Coronary artery (tissue), 2 donors: ENCODE measurements around the gene KCNS3.
"Not testable (repeated sequence)": the region's sequence is repeated elsewhere in the genome, so short reads cannot be mapped to it uniquely, and the experiment has no call there.

Source experiments
- DNase-seq: peaks from one replicate; pipeline ENCODE4 v3.0.0-alpha.2; 2017; ENCODE audit warnings: low spot score
- H3K27ac ChIP-seq, 2 donors: fragments of 200-600 bp; sonication (generic); one replicate each; pipeline ENCODE4 v1.5.1; 2016 to 2019
- H3K4me3 ChIP-seq: fragments of 200-600 bp; sonication (generic); 2 replicates; pipeline ENCODE4 v1.5.1; 2016; ENCODE audit warnings: mild to moderate bottlenecking, moderate library complexity
- TF ChIP-seq, protein P1 (sequence below): fragments of 200-600 bp; sonication (generic); IDR thresholded peaks from one replicate; pipeline ENCODE4 v1.5.1; 2019; ENCODE audit warnings: antibody characterized with exemption

The KCNS3 gene

DNA sequence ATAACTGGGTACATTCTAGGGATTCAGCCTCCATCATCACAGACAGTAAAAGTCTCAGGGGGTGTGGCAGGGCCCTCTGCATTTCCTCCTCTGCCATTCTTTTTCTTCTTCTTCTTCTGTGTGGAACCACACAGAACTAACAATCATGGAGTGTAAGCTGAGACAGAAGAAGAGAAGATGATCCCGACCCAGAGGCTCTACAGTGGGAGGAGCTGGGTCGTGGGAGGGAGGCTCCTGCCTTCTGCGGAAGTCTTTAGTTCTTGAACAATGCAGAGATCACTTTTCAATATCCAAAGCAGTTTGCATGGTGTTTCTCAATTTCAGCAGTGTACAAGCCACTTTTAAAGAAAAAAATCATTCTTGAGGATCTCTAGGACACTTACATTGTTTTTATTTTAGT is 80.9 kb downstream of the KCNS3 start:
- TF ChIP-seq, protein P1, sequence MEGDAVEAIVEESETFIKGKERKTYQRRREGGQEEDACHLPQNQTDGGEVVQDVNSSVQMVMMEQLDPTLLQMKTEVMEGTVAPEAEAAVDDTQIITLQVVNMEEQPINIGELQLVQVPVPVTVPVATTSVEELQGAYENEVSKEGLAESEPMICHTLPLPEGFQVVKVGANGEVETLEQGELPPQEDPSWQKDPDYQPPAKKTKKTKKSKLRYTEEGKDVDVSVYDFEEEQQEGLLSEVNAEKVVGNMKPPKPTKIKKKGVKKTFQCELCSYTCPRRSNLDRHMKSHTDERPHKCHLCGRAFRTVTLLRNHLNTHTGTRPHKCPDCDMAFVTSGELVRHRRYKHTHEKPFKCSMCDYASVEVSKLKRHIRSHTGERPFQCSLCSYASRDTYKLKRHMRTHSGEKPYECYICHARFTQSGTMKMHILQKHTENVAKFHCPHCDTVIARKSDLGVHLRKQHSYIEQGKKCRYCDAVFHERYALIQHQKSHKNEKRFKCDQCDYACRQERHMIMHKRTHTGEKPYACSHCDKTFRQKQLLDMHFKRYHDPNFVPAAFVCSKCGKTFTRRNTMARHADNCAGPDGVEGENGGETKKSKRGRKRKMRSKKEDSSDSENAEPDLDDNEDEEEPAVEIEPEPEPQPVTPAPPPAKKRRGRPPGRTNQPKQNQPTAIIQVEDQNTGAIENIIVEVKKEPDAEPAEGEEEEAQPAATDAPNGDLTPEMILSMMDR, result no peak
- Histone ChIP-seq H3K27ac (no peak overlapping the region), H3K4me3 (no peak overlapping the region)
- no peak for DNase-seq

GRCh38 chr2:17959833-17960232 is 81.4 kb downstream of the KCNS3 start:
- TF ChIP-seq, protein P1, result no peak

DNA sequence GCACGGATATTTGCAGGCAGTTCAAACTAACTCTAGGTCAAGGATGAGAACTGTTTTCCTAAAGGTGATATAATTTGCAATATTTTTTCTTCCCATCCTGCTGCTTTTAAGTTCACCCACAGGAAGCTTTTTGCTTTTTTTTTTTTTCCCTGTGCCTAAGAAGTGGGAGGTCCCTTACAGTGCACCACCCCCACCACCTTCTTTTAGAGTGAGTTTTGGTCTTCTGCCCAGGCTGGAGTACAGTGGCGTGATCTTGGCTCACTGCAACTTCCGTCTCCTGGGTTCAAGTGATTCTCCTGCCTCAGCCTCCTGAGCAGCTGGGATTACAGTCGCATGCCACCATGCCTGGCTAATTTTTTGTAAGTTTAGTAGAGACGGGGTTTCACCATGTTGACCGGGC is 82.5 kb downstream of the KCNS3 start:
- Histone ChIP-seq H3K4me3 (no peak overlapping the region), H3K27ac (no peak overlapping the region)
- DNase-seq, result no peak
- TF ChIP-seq, protein P1, result no peak

More at GRCh38 chr2:17959833-17960232, 81.4 kb downstream of the KCNS3 start:
- no peak overlapping the region for H3K27ac ChIP-seq
- H3K4me3 ChIP-seq, result no peak overlapping the region
- no peak for DNase-seq

DNA sequence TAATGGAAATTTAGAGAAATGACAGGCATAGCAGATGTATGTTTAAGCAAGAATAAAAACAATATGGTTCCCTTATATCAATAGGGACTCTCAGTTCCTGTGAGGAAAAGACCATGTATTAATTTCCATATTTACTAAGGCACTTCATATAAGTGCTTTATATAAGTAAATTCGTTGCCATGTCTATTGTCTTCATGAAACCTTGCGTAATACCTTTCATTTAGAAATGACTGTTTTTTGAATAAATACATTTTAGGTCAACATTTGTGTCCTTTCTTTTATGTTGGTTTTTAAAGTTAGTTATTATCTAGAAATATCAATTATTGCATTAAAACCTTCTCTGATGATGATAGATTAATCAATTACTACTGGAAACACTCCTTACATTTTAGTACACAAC is 83.3 kb downstream of the KCNS3 start:
- no peak for DNase-seq
- Histone ChIP-seq H3K4me3 (no peak overlapping the region), H3K27ac (no peak overlapping the region)
- TF ChIP-seq, protein P1, result no peak

DNA sequence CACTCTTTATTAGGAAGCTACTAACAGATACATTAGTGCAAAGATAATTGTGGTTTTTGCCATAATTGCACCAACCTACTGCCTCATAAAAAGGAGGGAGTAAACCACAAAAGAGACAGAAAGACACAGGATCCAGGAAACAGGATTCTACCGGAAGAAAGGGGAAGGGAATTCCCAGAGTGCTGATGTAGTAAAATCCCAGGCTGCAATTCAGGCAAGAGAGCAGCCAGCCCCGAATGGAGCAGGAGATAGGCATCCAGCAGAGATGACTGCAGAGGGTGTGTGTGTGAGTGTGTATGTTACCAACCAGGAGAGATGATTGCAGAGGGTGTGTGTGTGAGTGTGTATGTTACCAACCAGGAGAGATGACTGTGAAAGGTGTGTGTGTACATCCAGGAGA is 84.4 kb downstream of the KCNS3 start:
- Histone ChIP-seq H3K27ac (no peak overlapping the region), H3K4me3 (no peak overlapping the region)
- no peak for DNase-seq
- TF ChIP-seq, protein P1, result no peak

DNA sequence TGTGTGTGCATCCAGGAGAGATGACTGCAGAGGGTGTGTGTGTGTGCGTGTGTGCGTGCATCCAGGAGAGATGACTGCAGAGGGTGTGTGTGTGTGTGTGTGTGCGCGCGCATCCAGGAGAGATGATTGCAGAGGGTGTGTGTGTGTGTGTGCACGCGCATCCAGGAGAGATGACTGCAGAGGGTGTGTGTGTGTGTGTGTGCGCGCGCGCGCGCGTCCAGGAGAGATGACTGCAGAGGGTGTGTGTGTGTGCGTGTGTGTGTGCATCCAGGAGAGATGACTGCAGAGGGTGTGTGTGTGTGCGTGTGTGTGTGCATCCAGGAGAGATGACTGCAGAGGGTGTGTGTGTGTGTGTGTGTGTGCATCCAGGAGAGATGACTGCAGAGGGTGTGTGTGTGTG is 85.1 kb downstream of the KCNS3 start:
- not testable (repeated sequence) for H3K4me3 ChIP-seq, DNase-seq, H3K27ac ChIP-seq

- TF ChIP-seq, protein P1, result no peak
- H3K27ac ChIP-seq, result no peak overlapping the region
- H3K4me3 ChIP-seq, result no peak overlapping the region
- DNase-seq, result no peak
Observed at GRCh38 chr2:17965196-17965595, 86.7 kb downstream of the KCNS3 start.

DNA sequence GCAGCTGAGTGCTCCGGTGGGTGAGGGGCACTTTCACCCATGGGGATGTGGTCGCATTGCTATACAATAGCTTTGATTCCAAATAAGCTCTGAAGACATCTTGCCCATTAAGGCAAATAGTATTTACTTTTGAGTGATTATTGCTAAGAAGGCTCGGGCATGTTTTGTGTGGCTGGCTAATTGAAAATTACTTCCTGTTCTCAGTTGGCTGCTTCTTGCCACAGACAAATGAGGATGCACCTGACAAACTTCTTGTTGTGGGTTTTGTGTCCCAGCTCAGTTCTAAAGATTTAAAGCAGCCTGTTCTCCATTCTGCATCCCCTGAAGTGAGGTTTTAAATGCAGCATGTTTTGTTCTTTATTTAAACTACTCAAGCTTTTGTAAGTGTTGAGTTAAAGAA is 88.3 kb downstream of the KCNS3 start:
- H3K27ac ChIP-seq, result no peak overlapping the region
- DNase-seq, result no peak
- H3K4me3 ChIP-seq, result no peak overlapping the region
- TF ChIP-seq, protein P1, result no peak
